Tibial artery (tissue), 4 donors: Measurements from ENCODE around the gene SLC35G2.

Source experiments
- DNase-seq, 2 donors: peaks; one replicate each; pipeline ENCODE4 v3.0.0-alpha.2; 2019
- H3K27ac ChIP-seq, 2 donors: fragments of 200-600 bp; sonication (generic) in 1 of 2; 1 replicate in 1 of 2; 2 replicates in 1 of 2; pipeline ENCODE4 v1.5.1; 2018 to 2019; ENCODE audit warnings: mild to moderate bottlenecking in 1 of 2
- H3K27me3 ChIP-seq, 2 donors: fragments of 200-600 bp; sonication (generic) in 1 of 2; one replicate each; pipeline versions ENCODE4 v1.5.1 to v1.6.0; 2016 to 2019
- H3K36me3 ChIP-seq, 3 donors: fragments of 200-600 bp; sonication (generic) in 2 of 3; one replicate each; pipeline ENCODE4 v1.5.1; 2016 to 2019; ENCODE audit warnings: mild to moderate bottlenecking in 2 of 3
- H3K4me1 ChIP-seq, 4 donors: fragments of 200-600 bp; sonication (generic) in 2 of 4; 1 replicate in 3 of 4; 2 replicates in 1 of 4; pipeline ENCODE4 v1.5.1; 2016 to 2019
- H3K4me3 ChIP-seq, 2 donors: fragments of 200-600 bp; sonication (generic) in 1 of 2; 1 replicate in 1 of 2; 2 replicates in 1 of 2; pipeline ENCODE4 v1.5.1; 2018 to 2019; ENCODE audit warnings: mild to moderate bottlenecking in 2 of 2
- H3K9me3 ChIP-seq, 3 donors: fragments of 200-600 bp; sonication (generic) in 1 of 3; one replicate each; pipeline ENCODE4 v1.5.1; 2016 to 2019
- CTCF ChIP-seq, 2 experiments: fragments of 200-600 bp in 1 of 2; fragments of 450-650 bp in 1 of 2; IDR thresholded peaks; one replicate each; pipeline ENCODE4 v1.5.1; 2017 to 2019; ENCODE audit warnings: antibody characterized with exemption in 2 of 2, mild to moderate bottlenecking in 1 of 2, moderate library complexity in 1 of 2
- intact Hi-C: fragments of 100-400 bp; cut with DNase I; formaldehyde crosslinking; loops from one replicate; pipeline ENCODE4 v1.15.0; 2023; ENCODE audit warnings: low total_unique reads

The SLC35G2 gene

GRCh38 chr3:136835813-136836510, 17.0 kb downstream of the SLC35G2 start:
- DNase-seq, result no peak
- Histone ChIP-seq H3K27ac (no peak overlapping the region), H3K36me3 (no peaks in the 10 kb centered on the region), H3K27me3 (no peaks in the 10 kb centered on the region), H3K4me3 (no peak overlapping the region), H3K9me3 (no peaks in the 10 kb centered on the region), H3K4me1 (peaks cover 0 to 9% (median 4%) of the 10 kb centered on the region in 4 donors)
- TF ChIP-seq CTCF (IDR thresholded peaks at IDR 0.05), result no peak
- intact Hi-C loops, result no loop called here

DNA sequence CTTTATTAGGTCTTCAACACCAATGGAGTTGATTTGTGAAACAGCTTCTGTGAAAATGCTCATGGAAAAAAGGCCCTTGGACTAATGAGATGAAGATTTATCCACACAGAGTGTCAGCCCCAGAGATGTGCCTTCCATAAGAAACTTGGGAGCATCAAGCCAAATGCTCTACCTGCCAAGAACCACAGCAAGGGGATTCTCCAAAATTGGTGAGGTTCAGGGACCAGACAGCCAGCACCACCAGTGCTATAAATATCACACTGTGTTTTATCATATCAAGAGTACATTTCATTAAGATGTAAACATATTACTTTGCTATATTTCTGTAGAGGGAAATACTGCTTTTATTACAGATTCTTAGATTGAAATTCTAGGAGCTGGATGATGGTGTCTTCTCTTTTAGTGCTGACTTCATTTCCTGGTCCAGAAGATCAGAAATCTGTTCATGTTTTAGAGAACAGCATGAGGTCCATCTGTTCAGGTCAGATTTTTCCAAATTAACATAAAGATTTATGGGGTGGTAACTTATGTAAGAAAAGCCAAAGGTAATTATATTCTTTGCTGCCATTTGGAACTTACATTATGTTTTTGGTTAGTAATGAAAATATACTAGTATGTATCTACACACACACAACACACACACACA, 17.7 kb downstream of the SLC35G2 start:
- DNase-seq, result no peak
- Histone ChIP-seq H3K27ac (no peak overlapping the region), H3K4me1 (peaks cover 0 to 9% (median 4%) of the 10 kb centered on the region in 4 donors), H3K9me3 (no peaks in the 10 kb centered on the region), H3K27me3 (no peaks in the 10 kb centered on the region), H3K4me3 (no peak overlapping the region), H3K36me3 (no peaks in the 10 kb centered on the region)
- intact Hi-C loops, result no loop called here
- TF ChIP-seq CTCF (IDR thresholded peaks at IDR 0.05), result no peak

- H3K36me3 ChIP-seq, result no peaks in the 10 kb centered on the region
- no peak overlapping the region for H3K27ac ChIP-seq
- H3K4me3 ChIP-seq, result no peak overlapping the region
- intact Hi-C loops, result loop anchor here (2.0 kb wide), 1 partner anchor 14 kb away; no protein-coding TSS in a partner anchor
- no peaks in the 10 kb centered on the region for H3K9me3 ChIP-seq
- H3K27me3 ChIP-seq, result no peaks in the 10 kb centered on the region
- DNase-seq, result no peak
- peaks cover 0 to 9% (median 4%) of the 10 kb centered on the region in 4 donors for H3K4me1 ChIP-seq
- no peak for TF ChIP-seq CTCF (IDR thresholded peaks at IDR 0.05)
Observed at GRCh38 chr3:136838641-136839555, 20.0 kb downstream of the SLC35G2 start.

DNA sequence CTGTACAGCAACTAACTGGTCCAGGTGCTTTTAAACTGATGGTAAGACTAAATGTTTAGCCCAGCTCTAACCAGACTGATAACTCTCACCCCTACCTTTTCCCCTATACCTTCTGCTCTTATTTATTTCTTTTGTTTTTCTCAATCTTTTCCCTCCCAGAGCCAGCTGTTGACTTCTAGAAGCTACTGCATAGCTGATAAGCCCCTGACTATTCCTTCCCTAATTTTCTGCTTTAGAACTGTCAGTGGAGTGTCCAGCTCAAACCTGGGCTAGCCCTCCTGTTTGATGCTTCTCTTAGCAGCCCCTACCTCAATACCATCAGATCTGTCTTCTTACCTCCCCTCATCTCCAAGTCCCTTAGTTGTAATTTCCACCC, 20.6 kb downstream of the SLC35G2 start:
- intact Hi-C loops, result loop anchor here (2.0 kb wide), 1 partner anchor 13 kb away; no protein-coding TSS in a partner anchor
- no peak for TF ChIP-seq CTCF (IDR thresholded peaks at IDR 0.05)
- H3K36me3 ChIP-seq, result no peaks in the 10 kb centered on the region
- DNase-seq, result no peak
- no peak overlapping the region for H3K27ac ChIP-seq
- H3K4me3 ChIP-seq, result no peak overlapping the region
- H3K27me3 ChIP-seq, result no peaks in the 10 kb centered on the region
- H3K9me3 ChIP-seq, result no peaks in the 10 kb centered on the region
- H3K4me1 ChIP-seq, result peaks cover 0 to 9% (median 4%) of the 10 kb centered on the region in 4 donors

DNA sequence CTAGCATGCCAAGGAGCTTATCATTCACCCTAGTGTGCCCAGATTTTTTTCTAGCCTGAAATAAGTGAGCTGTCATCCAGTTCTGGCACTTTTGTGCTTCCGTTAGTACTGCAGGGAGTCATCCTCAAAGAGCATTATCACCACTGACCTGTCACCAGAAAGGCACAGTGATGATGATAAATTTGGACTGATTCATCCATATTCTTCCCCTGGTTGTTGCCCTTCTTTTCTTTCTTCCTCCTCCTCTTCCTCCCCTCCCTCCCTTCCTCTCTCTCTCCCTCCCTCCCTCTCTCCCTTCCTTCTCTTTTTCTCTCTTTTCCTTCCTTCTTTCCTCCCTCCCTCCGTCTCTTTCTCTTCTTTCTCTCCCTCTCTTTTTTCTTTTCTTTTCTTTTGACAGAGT, 21.3 kb downstream of the SLC35G2 start:
- H3K27ac ChIP-seq, result no peak overlapping the region
- intact Hi-C loops, result no loop called here
- TF ChIP-seq CTCF (IDR thresholded peaks at IDR 0.05), result no peak

More for the DNA sequence above, 21.3 kb downstream of the SLC35G2 start:
- Histone ChIP-seq H3K36me3 (no peaks in the 10 kb centered on the region), H3K4me1 (peaks cover 0 to 9% (median 4%) of the 10 kb centered on the region in 4 donors), H3K4me3 (no peak overlapping the region), H3K27me3 (no peaks in the 10 kb centered on the region), H3K9me3 (no peaks in the 10 kb centered on the region)
- no peak for DNase-seq
